Caco-2 (cell line): ENCODE measurements around the gene UNG. TPM values are rescaled to one million over a fixed set of nuclear protein-coding genes. Genes with fewer than 3 reads are reported as not detected.

ENCODE experiments used
- BruUV-seq: library from RNA; stranded (reverse); fragments of 400-500 nt; replicated peaks from 2 replicates; lab custom pipeline; 2021; lab: Mats Ljungman, UMichigan
- CTCF ChIA-PET: fragments of 300-600 bp; sonication (Branson Sonifier 250); formaldehyde crosslinking; loops from one replicate; lab custom pipeline; 2022; ENCODE audit warnings: antibody characterized with exemption; lab: Charles Lee
- POLR2A ChIA-PET: fragments of 300-600 bp; sonication (Branson Sonifier 250); formaldehyde crosslinking; loops from one replicate; lab custom pipeline; 2022; ENCODE audit warnings: antibody characterized with exemption; lab: Charles Lee
- DNase-seq, 2 experiments: peaks; one replicate each; pipeline versions ENCODE4 v3.0.0 to v3.0.0-alpha.2; 2020 to 2022
- H3K27me3 ChIP-seq: replicated peaks from 2 replicates; pipeline ENCODE4 v1.6.0; 2011; ENCODE audit warnings: low read length; ENCODE audit not compliant: control insufficient read depth, insufficient read depth
- H3K36me3 ChIP-seq: 2 replicates; pipeline ENCODE4 v1.5.1; 2011; ENCODE audit warnings: low read length; ENCODE audit not compliant: control insufficient read depth, insufficient read depth
- H3K4me1 ChIP-seq: fragments of 250-450 bp; sonication (Bioruptor Pico); 2 replicates; pipeline ENCODE4 v1.5.1; 2020; ENCODE audit warnings: mild to moderate bottlenecking
- H3K4me3 ChIP-seq: 2 replicates; pipeline ENCODE4 v1.5.1; 2011; ENCODE audit warnings: low read depth, mild to moderate bottlenecking, control low read depth, low read length
- H3K9me3 ChIP-seq: fragments of 250-450 bp; sonication (Bioruptor Pico); 2 replicates; pipeline ENCODE4 v1.5.1; 2020; ENCODE audit warnings: mild to moderate bottlenecking, moderate library complexity
- H3K27ac Mint-ChIP-seq: one replicate; pipeline ENCODE4 v1.8.0; 2022; ENCODE audit warnings: mixed read lengths; ENCODE audit not compliant: unreplicated experiment
- H3K27me3 Mint-ChIP-seq: one replicate; pipeline ENCODE4 v1.8.0; 2022; ENCODE audit warnings: mixed read lengths; ENCODE audit not compliant: insufficient read depth, unreplicated experiment
- H3K36me3 Mint-ChIP-seq: one replicate; pipeline ENCODE4 v1.8.0; 2022; ENCODE audit warnings: mild to moderate bottlenecking, mixed read lengths; ENCODE audit not compliant: insufficient read depth, unreplicated experiment
- H3K4me1 Mint-ChIP-seq: one replicate; pipeline ENCODE4 v1.8.0; 2022; ENCODE audit warnings: low read depth, mixed read lengths; ENCODE audit not compliant: unreplicated experiment
- H3K4me3 Mint-ChIP-seq: one replicate; pipeline ENCODE4 v1.8.0; 2022; ENCODE audit warnings: mild to moderate bottlenecking, moderate library complexity, mixed read lengths; ENCODE audit not compliant: unreplicated experiment
- H3K9me3 Mint-ChIP-seq: one replicate; pipeline ENCODE4 v1.8.0; 2022; ENCODE audit warnings: mixed read lengths; ENCODE audit not compliant: unreplicated experiment
- intact Hi-C: fragments of 100-400 bp; cut with micrococcal nuclease; formaldehyde crosslinking; loops from one replicate; pipeline ENCODE4 v1.10.0; 2022; ENCODE audit not compliant: unreplicated experiment
- total RNA-seq: library from RNA; stranded (reverse); gene quantifications from 2 replicates; pipeline ENCODE4 v1.2.3, GENCODE V29; 2022
- TF ChIP-seq, protein P1 (sequence below), 2 experiments: fragments of 200-600 bp in 1 of 2; IDR thresholded peaks; 1 replicate in 1 of 2; 2 replicates in 1 of 2; pipeline versions ENCODE4 v1.5.1 to v1.8.0; 2011 to 2022; ENCODE audit warnings: antibody characterized with exemption in 1 of 2, control low read depth in 1 of 2, inconsistent platforms in 1 of 2, low read depth in 1 of 2, low read length in 1 of 2, mild to moderate bottlenecking in 1 of 2, moderate library complexity in 1 of 2; ENCODE audit not compliant: insufficient read depth in 1 of 2, severe bottlenecking in 1 of 2, unreplicated experiment in 1 of 2

UNG gene
- total RNA-seq, 1 experiment from 2014 or later: 78.3 TPM

DNA sequence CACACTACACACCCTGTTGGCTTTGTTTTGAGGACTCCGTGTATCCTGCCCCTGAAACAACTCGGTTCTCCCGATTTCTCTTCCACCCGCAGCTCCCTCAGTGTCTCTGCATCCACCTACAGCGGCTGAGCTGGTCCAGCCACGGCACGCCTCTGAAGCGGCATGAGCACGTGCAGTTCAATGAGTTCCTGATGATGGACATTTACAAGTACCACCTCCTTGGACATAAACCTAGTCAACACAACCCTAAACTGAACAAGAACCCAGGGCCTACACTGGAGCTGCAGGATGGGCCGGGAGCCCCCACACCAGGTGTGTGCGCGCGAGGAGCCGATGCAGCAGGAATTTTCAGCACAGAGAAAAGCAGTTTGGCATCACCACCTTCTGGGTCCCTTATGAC, 14.6 kb upstream of the UNG start:
- CTCF ChIA-PET: no interaction called here
- Mint-ChIP-seq H3K4me1 (no peaks in the 10 kb centered on the region), H3K27ac (no peak overlapping the region), H3K9me3 (no peaks in the 10 kb centered on the region), H3K27me3 (no peaks in the 10 kb centered on the region), H3K36me3 (peaks cover 10% of the 10 kb centered on the region), H3K4me3 (no peak overlapping the region)
- intact Hi-C loops: no loop called here
- no peak for DNase-seq
- Histone ChIP-seq H3K36me3 (no peaks in the 10 kb centered on the region; the same call in 1 of the 2 replicates), H3K4me3 (no peak overlapping the region), H3K4me1 (peaks cover 5% of the 10 kb centered on the region), H3K27me3 (no peaks in the 10 kb centered on the region), H3K9me3 (no peaks in the 10 kb centered on the region)
- POLR2A ChIA-PET: interaction anchor here (0.6 kb wide), 1 partner anchor 114 kb away, joined by 5 read pairs; no protein-coding TSS in a partner anchor
- no TSS peak for BruUV-seq
- TF ChIP-seq, protein P1, sequence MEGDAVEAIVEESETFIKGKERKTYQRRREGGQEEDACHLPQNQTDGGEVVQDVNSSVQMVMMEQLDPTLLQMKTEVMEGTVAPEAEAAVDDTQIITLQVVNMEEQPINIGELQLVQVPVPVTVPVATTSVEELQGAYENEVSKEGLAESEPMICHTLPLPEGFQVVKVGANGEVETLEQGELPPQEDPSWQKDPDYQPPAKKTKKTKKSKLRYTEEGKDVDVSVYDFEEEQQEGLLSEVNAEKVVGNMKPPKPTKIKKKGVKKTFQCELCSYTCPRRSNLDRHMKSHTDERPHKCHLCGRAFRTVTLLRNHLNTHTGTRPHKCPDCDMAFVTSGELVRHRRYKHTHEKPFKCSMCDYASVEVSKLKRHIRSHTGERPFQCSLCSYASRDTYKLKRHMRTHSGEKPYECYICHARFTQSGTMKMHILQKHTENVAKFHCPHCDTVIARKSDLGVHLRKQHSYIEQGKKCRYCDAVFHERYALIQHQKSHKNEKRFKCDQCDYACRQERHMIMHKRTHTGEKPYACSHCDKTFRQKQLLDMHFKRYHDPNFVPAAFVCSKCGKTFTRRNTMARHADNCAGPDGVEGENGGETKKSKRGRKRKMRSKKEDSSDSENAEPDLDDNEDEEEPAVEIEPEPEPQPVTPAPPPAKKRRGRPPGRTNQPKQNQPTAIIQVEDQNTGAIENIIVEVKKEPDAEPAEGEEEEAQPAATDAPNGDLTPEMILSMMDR (IDR thresholded peaks at IDR 0.05; ENCODE audit: insufficient read depth in 1 of 2, low read depth in 1 of 2, low read length in 1 of 2, severe bottlenecking in 1 of 2, unreplicated experiment in 1 of 2): no peak

DNA sequence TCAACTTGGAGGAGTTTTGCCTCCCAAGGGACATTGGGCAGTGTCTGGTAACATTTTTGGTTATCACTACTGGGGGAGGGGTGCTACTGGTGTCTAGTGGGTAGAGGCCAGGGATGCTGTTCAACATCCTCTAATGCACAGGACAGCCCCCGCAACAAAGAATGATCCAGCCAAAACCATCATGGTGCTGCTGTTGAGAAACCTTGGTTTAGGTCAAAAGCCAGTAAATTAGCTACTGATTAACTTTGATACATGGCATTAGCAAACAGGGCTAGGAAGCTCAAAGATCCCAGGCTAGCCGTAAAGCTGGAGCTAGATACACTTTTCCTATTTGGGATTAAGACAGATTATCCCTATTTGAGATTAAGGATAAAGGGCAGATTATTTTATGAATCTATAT, 13.0 kb upstream of the UNG start:
- no peaks in the 10 kb centered on the region for H3K4me1 Mint-ChIP-seq
- TF ChIP-seq, protein P1 (IDR thresholded peaks at IDR 0.05; ENCODE audit: insufficient read depth in 1 of 2, low read depth in 1 of 2, low read length in 1 of 2, severe bottlenecking in 1 of 2, unreplicated experiment in 1 of 2): no peak
- no TSS peak for BruUV-seq
- intact Hi-C loops: no loop called here
- ChIA-PET CTCF (no interaction called here), POLR2A (no interaction called here)
- no peaks in the 10 kb centered on the region; the same call in 1 of the 2 replicates for H3K36me3 ChIP-seq
- peaks cover 21% of the 10 kb centered on the region for H3K36me3 Mint-ChIP-seq
- H3K9me3 Mint-ChIP-seq: no peaks in the 10 kb centered on the region
- H3K9me3 ChIP-seq: no peaks in the 10 kb centered on the region
- no peaks in the 10 kb centered on the region for H3K27me3 Mint-ChIP-seq
- no peak for DNase-seq
- no peak overlapping the region for H3K4me3 Mint-ChIP-seq
- H3K4me3 ChIP-seq: no peak overlapping the region
- no peaks in the 10 kb centered on the region for H3K27me3 ChIP-seq
- no peak overlapping the region for H3K27ac Mint-ChIP-seq
- peaks cover 5% of the 10 kb centered on the region for H3K4me1 ChIP-seq

DNA sequence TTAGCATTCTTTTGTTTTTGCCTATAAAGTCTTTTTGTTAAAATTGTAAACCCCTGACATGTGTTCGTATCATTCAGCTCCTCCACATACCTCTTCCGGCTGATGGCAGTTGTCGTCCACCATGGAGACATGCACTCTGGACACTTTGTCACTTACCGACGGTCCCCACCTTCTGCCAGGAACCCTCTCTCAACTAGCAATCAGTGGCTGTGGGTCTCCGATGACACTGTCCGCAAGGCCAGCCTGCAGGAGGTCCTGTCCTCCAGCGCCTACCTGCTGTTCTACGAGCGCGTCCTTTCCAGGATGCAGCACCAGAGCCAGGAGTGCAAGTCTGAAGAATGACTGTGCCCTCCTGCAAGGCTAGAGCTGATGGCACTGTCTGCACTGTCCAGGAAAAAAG, 11.8 kb upstream of the UNG start:
- Histone ChIP-seq H3K4me3 (no peak overlapping the region), H3K9me3 (no peaks in the 10 kb centered on the region), H3K27me3 (no peaks in the 10 kb centered on the region), H3K4me1 (peaks cover 5% of the 10 kb centered on the region), H3K36me3 (no peaks in the 10 kb centered on the region; the same call in 1 of the 2 replicates)
- H3K4me3 Mint-ChIP-seq: no peak overlapping the region
- H3K9me3 Mint-ChIP-seq: no peaks in the 10 kb centered on the region
- POLR2A ChIA-PET: interaction anchor here (1.6 kb wide), 1 partner anchor 228 kb away, joined by 3 read pairs; the partner anchor contains the start of gene SSH1
- no peaks in the 10 kb centered on the region for H3K27me3 Mint-ChIP-seq
- peaks cover 33% of the 10 kb centered on the region for H3K36me3 Mint-ChIP-seq
- no TSS peak for BruUV-seq
- no peak overlapping the region for H3K27ac Mint-ChIP-seq
- intact Hi-C loops: no loop called here
- no peaks in the 10 kb centered on the region for H3K4me1 Mint-ChIP-seq
- TF ChIP-seq, protein P1 (IDR thresholded peaks at IDR 0.05; ENCODE audit: insufficient read depth in 1 of 2, low read depth in 1 of 2, low read length in 1 of 2, severe bottlenecking in 1 of 2, unreplicated experiment in 1 of 2): no peak
- DNase-seq: no peak
- CTCF ChIA-PET: no interaction called here
